GM13977 (cell line): ENCODE data around the gene FLYWCH1.
A peak's percentile ranks its signal among the peaks of the same experiment; 100 is the strongest.
"Not testable (repeated sequence)": the region's sequence is repeated elsewhere in the genome, so short reads cannot be mapped to it uniquely, and the experiment has no call there.

Source experiments
- DNase-seq: peaks from one replicate; pipeline ENCODE4 v3.0.0; 2012; ENCODE audit warnings: low spot score
- CTCF ChIP-seq: IDR thresholded peaks from 2 replicates; pipeline ENCODE4 v1.5.1; 2012; ENCODE audit warnings: mild to moderate bottlenecking, control low read depth; ENCODE audit not compliant: insufficient read depth; ENCODE audit errors: extremely low read depth, missing control alignments
- in situ Hi-C: fragments of 300-500 bp; cut with MboI; formaldehyde crosslinking; loops from one replicate; pipeline ENCODE4 v1.12.0; 2022; ENCODE audit warnings: low sequenced_read_pairs, low pct_unique_long_range_greater_than_20kb, mixed read lengths, inconsistent platforms; ENCODE audit not compliant: unreplicated experiment

FLYWCH1 gene

GRCh38 chr16:2925951-2926649, 14.4 kb downstream of the FLYWCH1 start:
- in situ Hi-C loops, result no loop called here
- TF ChIP-seq CTCF, result no peak
- no peak for DNase-seq

- no peak for TF ChIP-seq CTCF
- in situ Hi-C loops, result no loop called here
Observed at GRCh38 chr16:2926650-2926999, 14.9 kb downstream of the FLYWCH1 start.

GRCh38 chr16:2927010-2927646, 15.4 kb downstream of the FLYWCH1 start:
- DNase-seq, result peak; percentile 87
- peak; percentile 97 for TF ChIP-seq CTCF
- in situ Hi-C loops, result no loop called here

More at GRCh38 chr16:2926650-2926999, 14.9 kb downstream of the FLYWCH1 start:
- DNase-seq, result no peak

- DNase-seq, in situ Hi-C loops: not testable (repeated sequence)
Observed at GRCh38 chr16:2928151-2928550, 16.4 kb downstream of the FLYWCH1 start.

- DNase-seq, result no peak
- in situ Hi-C loops, result no loop called here
- no peak for TF ChIP-seq CTCF
Observed at GRCh38 chr16:2928796-2929195, 17.1 kb downstream of the FLYWCH1 start.

GRCh38 chr16:2929693-2930092, 18.0 kb downstream of the FLYWCH1 start:
- in situ Hi-C loops, result no loop called here
- DNase-seq, result no peak
- no peak for TF ChIP-seq CTCF

- no peak for DNase-seq
- in situ Hi-C loops, result no loop called here
- no peak for TF ChIP-seq CTCF
Observed at GRCh38 chr16:2930236-2930635, 18.5 kb downstream of the FLYWCH1 start.

- in situ Hi-C loops, result not testable (repeated sequence)
Observed at GRCh38 chr16:2931231-2931914, 19.6 kb downstream of the FLYWCH1 start.

More at GRCh38 chr16:2931231-2931914, 19.6 kb downstream of the FLYWCH1 start:
- not testable (repeated sequence) for DNase-seq
